Peyer's patch (tissue), 4 donors: ENCODE measurements around the gene SUPT3H. TPM values are rescaled to one million over a fixed set of nuclear protein-coding genes. Genes with fewer than 3 reads are reported as not detected.

Source experiments
- DNase-seq, 3 donors: peaks; one replicate each; pipeline ENCODE4 v3.0.0-alpha.2; 2017 to 2019
- H3K27ac ChIP-seq, 4 donors: fragments of 200-600 bp; sonication (generic); one replicate each; pipeline ENCODE4 v1.5.1; 2016 to 2019
- H3K27me3 ChIP-seq, 2 donors: fragments of 200-600 bp; sonication (generic); one replicate each; pipeline ENCODE4 v1.5.1; 2019
- H3K36me3 ChIP-seq, 3 donors: fragments of 200-600 bp; sonication (generic); one replicate each; pipeline ENCODE4 v1.5.1; 2016 to 2019
- H3K4me1 ChIP-seq, 4 donors: fragments of 200-600 bp; sonication (generic); one replicate each; pipeline ENCODE4 v1.5.1; 2016 to 2019
- H3K4me3 ChIP-seq, 4 donors: fragments of 200-600 bp; sonication (generic); 1 replicate in 3 of 4; 2 replicates in 1 of 4; pipeline ENCODE4 v1.5.1; 2016 to 2019; ENCODE audit warnings: mild to moderate bottlenecking in 1 of 4
- H3K9me3 ChIP-seq, 4 donors: fragments of 200-600 bp; sonication (generic); one replicate each; pipeline ENCODE4 v1.5.1; 2016 to 2019; ENCODE audit warnings: mild to moderate bottlenecking in 1 of 4
- CTCF ChIP-seq, 6 experiments: fragments of 450-650 bp in 4 of 6; fragments of 200-600 bp in 2 of 6; sonication (generic) in 1 of 6; IDR thresholded peaks; one replicate each; pipeline ENCODE4 v1.5.1; 2017 to 2019; ENCODE audit warnings: antibody characterized with exemption in 6 of 6, mild to moderate bottlenecking in 3 of 6, moderate library complexity in 1 of 6
- POLR2A ChIP-seq, 2 donors: fragments of 450-650 bp; IDR thresholded peaks; one replicate each; pipeline ENCODE4 v1.5.1; 2017; ENCODE audit warnings: antibody characterized with exemption in 2 of 2, mild to moderate bottlenecking in 2 of 2, moderate library complexity in 2 of 2
- total RNA-seq, 4 donors: library from RNA; depleted of rRNA; stranded (reverse); fragments of >200 nt; gene quantifications; one replicate each; pipeline ENCODE4 v1.1.0, GENCODE V29; 2016

The SUPT3H gene
- total RNA-seq, 4 donors from 2014 or later = 2.0 to 17.3 (median 2.7) TPM

- H3K36me3 ChIP-seq = no peaks in the 10 kb centered on the region
- TF ChIP-seq POLR2A (IDR thresholded peaks at IDR 0.05) (no peak), CTCF (IDR thresholded peaks at IDR 0.05) (no peak)
- H3K4me1 ChIP-seq = no peaks in the 10 kb centered on the region
- no peaks in the 10 kb centered on the region for H3K9me3 ChIP-seq
- H3K4me3 ChIP-seq = no peak overlapping the region
- no peaks in the 10 kb centered on the region for H3K27me3 ChIP-seq
- H3K27ac ChIP-seq = no peak overlapping the region
- no peak for DNase-seq
These were observed 553.2 kb downstream of the SUPT3H start for GRCh38 chr6:44824567-44824966.

DNA sequence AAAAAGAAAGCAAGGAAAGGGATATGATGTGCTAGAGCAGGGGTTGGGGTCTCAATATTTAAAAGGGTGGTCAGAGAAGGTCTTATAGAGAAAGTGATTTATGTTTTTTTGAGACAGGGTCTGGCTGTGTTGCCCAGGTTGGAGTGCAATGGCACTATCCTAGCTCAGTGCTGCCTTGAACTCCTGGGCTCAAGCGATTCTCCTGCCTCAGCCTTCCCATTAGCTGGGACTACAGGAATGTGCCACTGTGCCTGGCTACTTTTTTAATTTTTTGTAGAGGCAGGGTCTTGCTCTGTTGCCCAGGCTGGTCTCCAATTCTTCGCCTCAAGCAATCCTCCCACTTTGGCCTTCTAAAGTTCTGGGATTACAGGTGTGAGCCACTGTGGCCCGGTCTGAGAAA lies 557.0 kb downstream of the SUPT3H start:
- Histone ChIP-seq H3K27ac (no peak overlapping the region), H3K36me3 (no peaks in the 10 kb centered on the region), H3K4me1 (no peaks in the 10 kb centered on the region), H3K9me3 (no peaks in the 10 kb centered on the region), H3K4me3 (no peak overlapping the region), H3K27me3 (no peaks in the 10 kb centered on the region)
- no peak for DNase-seq
- TF ChIP-seq POLR2A (IDR thresholded peaks at IDR 0.05) (no peak), CTCF (IDR thresholded peaks at IDR 0.05) (no peak)

DNA sequence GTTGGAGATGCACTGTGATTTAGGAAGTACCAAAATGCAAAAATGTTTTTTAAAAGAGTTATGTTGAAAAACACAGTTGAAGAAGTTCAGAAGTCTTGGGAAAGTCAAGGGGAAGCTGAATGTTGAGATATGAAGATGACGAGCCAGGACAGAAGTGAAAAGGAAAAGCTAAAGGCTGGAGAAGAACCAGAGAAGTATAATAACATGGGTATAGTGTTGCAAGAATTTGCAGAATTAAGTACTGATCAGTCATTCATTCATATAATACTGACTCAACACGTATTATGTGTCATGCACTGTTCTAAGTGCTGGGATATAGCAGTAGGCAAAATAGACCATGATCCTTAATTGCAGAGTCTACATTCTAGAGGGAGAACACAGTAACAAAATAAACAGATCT lies 557.4 kb downstream of the SUPT3H start:
- H3K4me3 ChIP-seq = no peak overlapping the region
- no peaks in the 10 kb centered on the region for H3K9me3 ChIP-seq
- H3K27me3 ChIP-seq = no peaks in the 10 kb centered on the region
- H3K36me3 ChIP-seq = no peaks in the 10 kb centered on the region
- TF ChIP-seq CTCF (IDR thresholded peaks at IDR 0.05) = no peak
- no peak for TF ChIP-seq POLR2A (IDR thresholded peaks at IDR 0.05)
- H3K4me1 ChIP-seq = no peaks in the 10 kb centered on the region
- no peak overlapping the region for H3K27ac ChIP-seq
- no peak for DNase-seq

DNA sequence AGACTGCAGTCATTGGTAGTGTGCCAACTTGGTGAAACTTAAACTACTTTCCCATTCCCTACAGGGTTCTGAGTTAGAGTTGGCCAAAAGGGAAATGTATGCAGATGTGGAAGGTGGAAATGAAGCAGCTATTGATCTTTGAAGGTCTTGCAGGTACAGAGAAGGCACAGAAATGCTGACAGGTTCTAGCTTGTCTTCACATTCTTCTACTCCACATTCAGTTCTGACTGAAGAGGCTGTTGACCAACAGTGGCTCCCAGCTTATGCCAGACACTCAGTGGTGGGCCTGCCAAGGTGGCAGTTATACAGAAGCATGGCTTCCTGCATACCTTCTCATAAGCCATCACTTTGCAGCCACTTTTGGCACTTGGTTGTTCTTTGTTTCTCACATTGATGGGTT lies 566.3 kb downstream of the SUPT3H start:
- Histone ChIP-seq H3K27me3 (no peaks in the 10 kb centered on the region), H3K4me1 (no peaks in the 10 kb centered on the region), H3K36me3 (no peaks in the 10 kb centered on the region), H3K4me3 (no peak overlapping the region), H3K27ac (no peak overlapping the region), H3K9me3 (no peaks in the 10 kb centered on the region)
- no peak for DNase-seq
- TF ChIP-seq CTCF (IDR thresholded peaks at IDR 0.05) (no peak), POLR2A (IDR thresholded peaks at IDR 0.05) (no peak)

DNA sequence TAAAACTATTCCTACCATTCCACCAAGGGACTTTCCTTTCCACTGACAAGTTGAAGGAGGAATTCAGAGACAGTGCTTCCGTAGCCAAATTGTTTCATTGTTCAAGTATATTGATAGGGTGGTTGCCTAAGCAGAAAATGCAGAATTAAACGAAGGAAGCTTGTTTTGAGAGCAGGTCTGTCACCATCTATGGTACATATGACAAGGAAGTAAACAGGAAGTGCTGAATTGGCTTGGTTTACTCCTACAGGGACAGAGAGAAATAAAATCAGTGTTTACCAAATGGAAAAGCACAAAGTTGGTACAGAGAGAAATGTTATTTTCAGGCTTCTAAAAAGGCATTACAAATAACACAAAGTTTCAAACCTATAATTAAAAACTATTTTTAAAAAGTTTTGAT lies 568.5 kb downstream of the SUPT3H start:
- no peak for DNase-seq
- no peak overlapping the region for H3K4me3 ChIP-seq

More for the DNA sequence above, 568.5 kb downstream of the SUPT3H start:
- H3K27me3 ChIP-seq = no peaks in the 10 kb centered on the region
- H3K27ac ChIP-seq = no peak overlapping the region
- no peaks in the 10 kb centered on the region for H3K9me3 ChIP-seq
- TF ChIP-seq CTCF (IDR thresholded peaks at IDR 0.05) = no peak
- no peak for TF ChIP-seq POLR2A (IDR thresholded peaks at IDR 0.05)
- no peaks in the 10 kb centered on the region for H3K4me1 ChIP-seq
- H3K36me3 ChIP-seq = no peaks in the 10 kb centered on the region
